Osteoblast (primary cell): Measurements from ENCODE around the gene NUBPL. TPM values are rescaled to one million over a fixed set of nuclear protein-coding genes. Genes with fewer than 3 reads are reported as not detected.
"Not testable (repeated sequence)": the region's sequence is repeated elsewhere in the genome, so short reads cannot be mapped to it uniquely, and the experiment has no call there.

Experiments
- DNase-seq: peaks from one replicate; pipeline ENCODE4 v3.0.0; 2011; ENCODE audit warnings: low spot score, mixed read lengths; ENCODE audit not compliant: insufficient read length; ENCODE audit errors: missing footprints
- H2AFZ ChIP-seq: 2 replicates; pipeline ENCODE4 v1.6.0; 2011; ENCODE audit warnings: mild to moderate bottlenecking, low read length
- H3K27ac ChIP-seq: 2 replicates; pipeline ENCODE4 v1.5.1; 2011; ENCODE audit warnings: mild to moderate bottlenecking, low read depth, low read length, moderate library complexity
- H3K27me3 ChIP-seq: 2 replicates; pipeline ENCODE4 v1.6.0; 2012; ENCODE audit warnings: mild to moderate bottlenecking, control low read depth, inconsistent platforms, low read length, moderate library complexity; ENCODE audit not compliant: insufficient read depth
- H3K36me3 ChIP-seq: 2 replicates; pipeline ENCODE4 v1.5.1; 2011; ENCODE audit warnings: mild to moderate bottlenecking, low read length, control low read depth, moderate library complexity; ENCODE audit not compliant: insufficient read depth
- H3K4me1 ChIP-seq: 2 replicates; pipeline ENCODE4 v1.5.1; 2011; ENCODE audit warnings: mild to moderate bottlenecking, low read length, control low read depth, moderate library complexity; ENCODE audit not compliant: insufficient read depth
- H3K4me2 ChIP-seq: 2 replicates; pipeline ENCODE4 v1.6.0; 2011; ENCODE audit warnings: mild to moderate bottlenecking, low read length; ENCODE audit not compliant: insufficient read depth
- H3K4me3 ChIP-seq: fragments of 200-600 bp; sonication (generic); 3 replicates; pipeline ENCODE4 v1.5.1; 2012; ENCODE audit warnings: mild to moderate bottlenecking, low read length, inconsistent platforms; ENCODE audit not compliant: insufficient read depth
- H3K79me2 ChIP-seq: 2 replicates; pipeline ENCODE4 v1.6.0; 2012; ENCODE audit warnings: mild to moderate bottlenecking, low read length, control low read depth, inconsistent platforms; ENCODE audit not compliant: insufficient read depth
- H3K9me3 ChIP-seq: 2 replicates; pipeline ENCODE4 v1.5.1; 2011; ENCODE audit warnings: low read depth, low read length, control low read depth
- H4K20me1 ChIP-seq: 2 replicates; pipeline ENCODE4 v1.6.0; 2012; ENCODE audit warnings: mild to moderate bottlenecking, low read length, control low read depth; ENCODE audit not compliant: insufficient read depth
- CTCF ChIP-seq: IDR thresholded peaks from 2 replicates; pipeline ENCODE4 v1.5.1; 2011; ENCODE audit warnings: mild to moderate bottlenecking, low read depth, low read length, moderate library complexity; ENCODE audit errors: extremely low read depth
- total RNA-seq: library from RNA; depleted of rRNA; stranded (reverse); fragments of >200 nt; gene quantifications from 2 replicates; pipeline ENCODE4 v1.2.3, GENCODE V29; 2012

Gene NUBPL
- total RNA-seq, 1 donor: 11.6 TPM

DNA sequence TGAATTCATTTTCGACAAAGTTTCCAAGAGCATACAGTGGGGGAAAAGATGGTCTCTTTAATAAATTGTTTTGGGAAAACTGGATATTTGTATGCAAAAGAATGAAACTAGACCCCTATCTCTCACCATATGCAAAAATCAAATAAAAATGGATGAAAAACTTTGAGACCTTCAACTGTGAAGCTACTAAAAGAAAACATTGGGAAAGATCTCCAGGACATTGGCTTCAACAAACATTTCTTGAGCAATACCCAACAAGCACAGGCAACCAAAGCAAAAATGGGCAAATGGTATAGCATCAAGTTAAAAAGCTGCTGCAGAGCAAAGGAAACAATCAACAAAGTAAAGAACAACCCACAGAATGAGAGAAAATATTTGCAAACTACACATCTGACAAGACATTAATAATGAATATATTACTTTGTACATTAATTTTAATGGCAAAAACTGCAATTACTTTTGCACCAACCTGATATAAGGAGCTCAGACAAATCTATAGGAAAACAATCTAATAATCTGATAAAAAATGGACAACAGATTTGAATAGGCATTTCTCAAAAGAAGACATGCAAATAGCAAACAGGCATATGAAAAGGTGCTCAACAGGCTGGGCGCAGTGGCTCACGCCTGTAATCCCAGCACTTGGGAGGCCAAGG, 50.7 kb downstream of the NUBPL start:
- no peaks in the 10 kb centered on the region for H4K20me1 ChIP-seq
- H3K4me2 ChIP-seq: no peak overlapping the region

DNA sequence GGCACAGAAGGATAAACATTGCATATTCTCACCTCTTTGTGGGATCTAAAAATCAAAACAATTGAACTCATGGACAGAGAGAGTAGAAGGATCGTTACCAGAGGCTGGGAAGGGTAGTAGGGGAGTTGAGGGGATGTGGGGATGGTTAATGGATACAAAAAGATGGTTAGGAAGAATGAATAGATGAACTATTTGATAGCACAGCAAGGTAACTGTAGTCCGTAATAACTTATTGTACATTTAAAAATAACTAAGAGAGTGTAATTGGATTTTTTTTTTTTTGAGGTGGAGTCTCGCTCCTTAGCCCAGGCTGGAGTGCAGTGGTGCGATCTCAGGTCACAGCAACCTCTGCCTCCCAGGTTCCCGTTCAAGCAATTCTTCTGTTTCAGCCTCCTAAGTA, 52.0 kb downstream of the NUBPL start:
- TF ChIP-seq CTCF: no peak
- no peaks in the 10 kb centered on the region for H4K20me1 ChIP-seq

More for the DNA sequence above, 50.7 kb downstream of the NUBPL start:
- no peak overlapping the region for H2AFZ ChIP-seq
- H3K36me3 ChIP-seq: no peaks in the 10 kb centered on the region
- no peaks in the 10 kb centered on the region for H3K27me3 ChIP-seq
- TF ChIP-seq CTCF: no peak
- no peaks in the 10 kb centered on the region for H3K9me3 ChIP-seq
- H3K27ac ChIP-seq: no peak overlapping the region
- H3K4me3 ChIP-seq: no peak overlapping the region
- no peaks in the 10 kb centered on the region for H3K4me1 ChIP-seq
- no peak for DNase-seq
- H3K79me2 ChIP-seq: no peaks in the 10 kb centered on the region

GRCh38 chr14:31618884-31619283, 57.7 kb downstream of the NUBPL start:
- not testable (repeated sequence) for H3K4me3 ChIP-seq, H3K4me1 ChIP-seq, H2AFZ ChIP-seq

More for the DNA sequence above, 52.0 kb downstream of the NUBPL start:
- no peak for DNase-seq
- no peaks in the 10 kb centered on the region for H3K27me3 ChIP-seq
- H3K4me1 ChIP-seq: no peaks in the 10 kb centered on the region
- no peak overlapping the region for H2AFZ ChIP-seq
- no peak overlapping the region for H3K4me3 ChIP-seq
- H3K27ac ChIP-seq: no peak overlapping the region
- H3K36me3 ChIP-seq: no peaks in the 10 kb centered on the region
- no peaks in the 10 kb centered on the region for H3K9me3 ChIP-seq
- H3K4me2 ChIP-seq: no peak overlapping the region
- no peaks in the 10 kb centered on the region for H3K79me2 ChIP-seq

GRCh38 chr14:31619440-31619839, 58.2 kb downstream of the NUBPL start:
- Histone ChIP-seq H2AFZ (no peak overlapping the region), H3K27ac (no peak overlapping the region), H3K4me1 (no peaks in the 10 kb centered on the region), H3K27me3 (no peaks in the 10 kb centered on the region), H3K4me2 (no peak overlapping the region), H3K36me3 (no peaks in the 10 kb centered on the region), H3K9me3 (no peaks in the 10 kb centered on the region), H3K79me2 (no peaks in the 10 kb centered on the region), H3K4me3 (no peak overlapping the region), H4K20me1 (no peaks in the 10 kb centered on the region)
- no peak for DNase-seq
- TF ChIP-seq CTCF: no peak

More at GRCh38 chr14:31618884-31619283, 57.7 kb downstream of the NUBPL start:
- not testable (repeated sequence) for H3K27ac ChIP-seq, H4K20me1 ChIP-seq, H3K27me3 ChIP-seq, H3K79me2 ChIP-seq, H3K9me3 ChIP-seq, DNase-seq, H3K36me3 ChIP-seq, H3K4me2 ChIP-seq

- H3K4me3 ChIP-seq, H3K27me3 ChIP-seq, H4K20me1 ChIP-seq, H3K36me3 ChIP-seq, H3K9me3 ChIP-seq, H2AFZ ChIP-seq, H3K4me1 ChIP-seq, H3K27ac ChIP-seq, DNase-seq, H3K79me2 ChIP-seq, H3K4me2 ChIP-seq: not testable (repeated sequence)
Measured at GRCh38 chr14:31620898-31621297, 59.7 kb downstream of the NUBPL start.
